Epidermal melanocyte (primary cell): Measurements from ENCODE around the gene PCBP3.
A peak's percentile ranks its signal among the peaks of the same experiment; 100 is the strongest.

Source experiments
- DNase-seq: peaks from one replicate; pipeline ENCODE4 v3.0.0; 2011; ENCODE audit warnings: low spot score; ENCODE audit not compliant: insufficient read length

Gene PCBP3

GRCh38 chr21:45724345-45724961 lies 80.9 kb downstream of the PCBP3 start:
- no peak for DNase-seq

GRCh38 chr21:45724994-45725843 lies 81.7 kb downstream of the PCBP3 start:
- no peak for DNase-seq

GRCh38 chr21:45725844-45726200 lies 82.3 kb downstream of the PCBP3 start:
- no peak for DNase-seq

- DNase-seq: no peak
Measured at GRCh38 chr21:45726438-45726837, 82.9 kb downstream of the PCBP3 start.

GRCh38 chr21:45727390-45727789 lies 83.9 kb downstream of the PCBP3 start:
- no peak for DNase-seq

- DNase-seq: no peak
Measured at GRCh38 chr21:45735259-45736000, 91.9 kb downstream of the PCBP3 start.

- DNase-seq: no peak
Measured at GRCh38 chr21:45736042-45736689, 92.6 kb downstream of the PCBP3 start.

- DNase-seq: no peak
Measured at GRCh38 chr21:45736690-45737484, 93.4 kb downstream of the PCBP3 start.

GRCh38 chr21:45737485-45738166 lies 94.1 kb downstream of the PCBP3 start:
- no peak for DNase-seq

GRCh38 chr21:45739218-45740087 lies 95.9 kb downstream of the PCBP3 start:
- no peak for DNase-seq

GRCh38 chr21:45740088-45740440 lies 96.5 kb downstream of the PCBP3 start:
- DNase-seq: no peak

GRCh38 chr21:45740491-45741357 lies 97.2 kb downstream of the PCBP3 start:
- DNase-seq: no peak

GRCh38 chr21:45741691-45742090 lies 98.2 kb downstream of the PCBP3 start:
- DNase-seq: no peak

- no peak for DNase-seq
Measured at GRCh38 chr21:45742247-45742646, 98.7 kb downstream of the PCBP3 start.

GRCh38 chr21:45745256-45745655 lies 101.7 kb downstream of the PCBP3 start:
- DNase-seq: no peak

GRCh38 chr21:45747233-45747766 lies 103.8 kb downstream of the PCBP3 start:
- no peak for DNase-seq

- peak; percentile 43 for DNase-seq
Measured at GRCh38 chr21:45747802-45748445, 104.4 kb downstream of the PCBP3 start.

GRCh38 chr21:45748593-45748992 lies 105.1 kb downstream of the PCBP3 start:
- DNase-seq: no peak
